Astrocyte (in vitro differentiated cells and primary cell): ENCODE measurements around the gene CLTCL1. TPM values are rescaled to one million over a fixed set of nuclear protein-coding genes. Genes with fewer than 3 reads are reported as not detected.

Source experiments
- DNase-seq: peaks from one replicate; pipeline ENCODE4 v3.0.0-alpha.2; 2010; ENCODE audit warnings: low read depth
- FAIRE-seq: peaks from 2 replicates; lab custom pipeline; 2011; peaks lifted over from hg19 to GRCh38; lab: Jason Lieb, UNC
- H2AFZ ChIP-seq: 2 replicates; pipeline ENCODE4 v1.6.0; 2012; ENCODE audit warnings: low read depth, low read length, inconsistent platforms
- H3K27ac ChIP-seq: 2 replicates; pipeline ENCODE4 v1.5.1; 2011; ENCODE audit warnings: low read depth, low read length, inconsistent platforms
- H3K27me3 ChIP-seq: 2 replicates; pipeline ENCODE4 v1.6.0; 2011; ENCODE audit warnings: low read length, inconsistent platforms; ENCODE audit not compliant: insufficient read depth
- H3K36me3 ChIP-seq: 2 replicates; pipeline ENCODE4 v1.5.1; 2011; ENCODE audit warnings: low read length, inconsistent platforms; ENCODE audit not compliant: insufficient read depth
- H3K4me1 ChIP-seq: 2 replicates; pipeline ENCODE4 v1.5.1; 2011; ENCODE audit warnings: low read length, inconsistent platforms; ENCODE audit not compliant: insufficient read depth
- H3K4me2 ChIP-seq: 2 replicates; pipeline ENCODE4 v1.6.0; 2012; ENCODE audit warnings: low read length, inconsistent platforms
- H3K4me3 ChIP-seq: 2 replicates; pipeline ENCODE4 v1.5.1; 2011; ENCODE audit warnings: low read depth, mild to moderate bottlenecking, low read length, inconsistent platforms; ENCODE audit not compliant: insufficient read depth
- H3K79me2 ChIP-seq: 2 replicates; pipeline ENCODE4 v1.6.0; 2012; ENCODE audit warnings: mild to moderate bottlenecking, low read length, inconsistent platforms; ENCODE audit not compliant: insufficient read depth
- H3K9ac ChIP-seq: 2 replicates; pipeline ENCODE4 v1.6.0; 2012; ENCODE audit warnings: mild to moderate bottlenecking, low read length, inconsistent platforms
- H3K9me3 ChIP-seq: 2 replicates; pipeline ENCODE4 v1.5.1; 2012; ENCODE audit warnings: low read depth, mild to moderate bottlenecking, low read length, inconsistent platforms; ENCODE audit not compliant: insufficient read depth
- H4K20me1 ChIP-seq: 2 replicates; pipeline ENCODE4 v1.6.0; 2012; ENCODE audit warnings: low read length, inconsistent platforms; ENCODE audit not compliant: insufficient read depth
- H3K27ac Mint-ChIP-seq: one replicate; pipeline ENCODE4 v1.8.0; 2021; ENCODE audit warnings: mild to moderate bottlenecking, mixed read lengths; ENCODE audit not compliant: unreplicated experiment
- H3K27me3 Mint-ChIP-seq: one replicate; pipeline ENCODE4 v1.8.0; 2021; ENCODE audit warnings: low read depth, mixed read lengths; ENCODE audit not compliant: unreplicated experiment
- H3K36me3 Mint-ChIP-seq: one replicate; pipeline ENCODE4 v1.8.0; 2021; ENCODE audit warnings: low read depth, mixed read lengths; ENCODE audit not compliant: unreplicated experiment
- H3K4me1 Mint-ChIP-seq: one replicate; pipeline ENCODE4 v1.8.0; 2021; ENCODE audit warnings: low read depth, mixed read lengths; ENCODE audit not compliant: unreplicated experiment
- H3K4me3 Mint-ChIP-seq: one replicate; pipeline ENCODE4 v1.8.0; 2021; ENCODE audit warnings: mild to moderate bottlenecking, moderate library complexity, mixed read lengths; ENCODE audit not compliant: unreplicated experiment
- H3K9me3 Mint-ChIP-seq: one replicate; pipeline ENCODE4 v1.8.0; 2021; ENCODE audit warnings: mild to moderate bottlenecking, mixed read lengths; ENCODE audit not compliant: unreplicated experiment
- CTCF ChIP-seq: IDR thresholded peaks from 2 replicates; pipeline ENCODE4 v1.5.1; 2011; ENCODE audit warnings: low read depth, mild to moderate bottlenecking, inconsistent platforms, low read length, moderate library complexity; ENCODE audit not compliant: insufficient read depth
- EZH2 ChIP-seq: IDR thresholded peaks from 2 replicates; pipeline ENCODE4 v1.6.1; 2012; ENCODE audit warnings: mild to moderate bottlenecking, low read length, inconsistent platforms; ENCODE audit not compliant: insufficient read depth
- total RNA-seq: library from RNA; stranded (reverse); gene quantifications from 2 replicates; pipeline ENCODE4 v1.2.1, GENCODE V29; 2021

CLTCL1 gene
- total RNA-seq, 1 donor from 2014 or later, result 54.4 TPM

GRCh38 chr22:19143967-19144400, 147.5 kb downstream of the CLTCL1 start:
- TF ChIP-seq EZH2 (no peak), CTCF (no peak)
- peak overlapping the region; percentile 66 for H3K27ac ChIP-seq
- H3K4me1 ChIP-seq, result no peaks in the 10 kb centered on the region
- DNase-seq, result peak; percentile 12
- H3K4me3 ChIP-seq, result peak overlapping the region; percentile 90
- peaks cover 28% of the 10 kb centered on the region for H4K20me1 ChIP-seq
- Mint-ChIP-seq H3K27ac (peak overlapping the region; percentile 88), H3K27me3 (peaks cover 30% of the 10 kb centered on the region), H3K4me3 (peak overlapping the region; percentile 99), H3K36me3 (peaks cover 16% of the 10 kb centered on the region), H3K4me1 (peaks cover 4% of the 10 kb centered on the region), H3K9me3 (peaks cover 5% of the 10 kb centered on the region)
- H3K79me2 ChIP-seq, result peaks cover 22% of the 10 kb centered on the region
- no peak for FAIRE-seq
- H3K9me3 ChIP-seq, result no peaks in the 10 kb centered on the region
- H3K36me3 ChIP-seq, result peaks cover 21% of the 10 kb centered on the region
- peaks cover 18% of the 10 kb centered on the region for H3K27me3 ChIP-seq
- H3K9ac ChIP-seq, result peak overlapping the region; percentile 96
- H3K4me2 ChIP-seq, result peak overlapping the region; percentile 96
- H2AFZ ChIP-seq, result peak overlapping the region; percentile 86

- H3K4me3 ChIP-seq, result no peak overlapping the region
- no peak for TF ChIP-seq EZH2
- TF ChIP-seq CTCF, result no peak
Measured at GRCh38 chr22:19143212-19143611, 148.3 kb downstream of the CLTCL1 start.

GRCh38 chr22:19142394-19142793, 149.1 kb downstream of the CLTCL1 start:
- H3K4me1 ChIP-seq, result no peaks in the 10 kb centered on the region
- H3K4me3 Mint-ChIP-seq, result no peak overlapping the region
- H3K9me3 Mint-ChIP-seq, result peaks cover 5% of the 10 kb centered on the region
- peaks cover 33% of the 10 kb centered on the region for H4K20me1 ChIP-seq
- DNase-seq (no peak), FAIRE-seq (no peak)
- H3K9ac ChIP-seq, result no peak overlapping the region
- peaks cover 4% of the 10 kb centered on the region for H3K4me1 Mint-ChIP-seq
- no peak overlapping the region for H3K4me2 ChIP-seq
- no peaks in the 10 kb centered on the region for H3K9me3 ChIP-seq
- H3K4me3 ChIP-seq, result no peak overlapping the region
- peaks cover 2% of the 10 kb centered on the region for H3K27me3 ChIP-seq
- peaks cover 22% of the 10 kb centered on the region for H3K79me2 ChIP-seq
- H3K36me3 ChIP-seq, result peaks cover 25% of the 10 kb centered on the region
- no peak for TF ChIP-seq CTCF
- TF ChIP-seq EZH2, result no peak
- no peak overlapping the region for H3K27ac ChIP-seq
- H3K27ac Mint-ChIP-seq, result no peak overlapping the region
- no peak overlapping the region for H2AFZ ChIP-seq
- H3K27me3 Mint-ChIP-seq, result peaks cover 18% of the 10 kb centered on the region
- peaks cover 16% of the 10 kb centered on the region for H3K36me3 Mint-ChIP-seq

More at GRCh38 chr22:19143212-19143611, 148.3 kb downstream of the CLTCL1 start:
- Histone ChIP-seq H3K4me2 (peak overlapping the region; percentile 96), H4K20me1 (peaks cover 28% of the 10 kb centered on the region), H3K36me3 (peaks cover 21% of the 10 kb centered on the region), H2AFZ (no peak overlapping the region), H3K27me3 (peaks cover 10% of the 10 kb centered on the region), H3K9me3 (no peaks in the 10 kb centered on the region), H3K9ac (no peak overlapping the region), H3K27ac (no peak overlapping the region), H3K4me1 (no peaks in the 10 kb centered on the region), H3K79me2 (peaks cover 22% of the 10 kb centered on the region)
- Mint-ChIP-seq H3K27me3 (peaks cover 26% of the 10 kb centered on the region), H3K4me3 (peak overlapping the region; percentile 99), H3K36me3 (peaks cover 16% of the 10 kb centered on the region), H3K27ac (peak overlapping the region; percentile 26), H3K9me3 (peaks cover 5% of the 10 kb centered on the region), H3K4me1 (peaks cover 4% of the 10 kb centered on the region)
- FAIRE-seq (no peak), DNase-seq (no peak)
